Stimulated activated naive CD4-positive, alpha-beta T cell treated with Interleukin-2 at 50 U/mL for 16 hours (primary cell): Measurements from ENCODE around the gene ADGRE2.

Experiments
- DNase-seq: peaks from one replicate; lab custom pipeline; 2025; lab: John Stamatoyannopoulos, UW

ADGRE2 gene

DNA sequence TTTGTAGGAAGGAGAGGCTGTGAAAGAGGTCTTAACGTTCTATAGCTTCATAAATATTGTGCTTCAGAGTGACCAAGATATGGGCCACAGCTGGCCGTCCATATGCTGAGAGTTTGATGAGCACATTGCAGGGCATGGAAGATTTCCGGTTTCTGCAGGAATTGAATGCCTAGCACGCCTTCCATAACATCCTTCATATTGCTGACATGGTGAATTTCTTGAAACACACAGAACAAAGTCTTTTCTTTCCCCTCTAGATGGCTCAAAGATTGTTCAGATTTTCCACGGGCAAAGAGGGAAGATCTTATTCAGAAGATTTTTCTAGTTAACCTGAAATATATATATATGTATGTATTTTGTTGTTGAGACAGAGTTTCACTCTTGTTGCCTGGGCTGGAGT is 42.4 kb downstream of the ADGRE2 start:
- no peak for DNase-seq

GRCh38 chr19:14733574-14733973 is 44.8 kb downstream of the ADGRE2 start:
- no peak for DNase-seq

GRCh38 chr19:14732510-14732909 is 45.9 kb downstream of the ADGRE2 start:
- no peak for DNase-seq

DNA sequence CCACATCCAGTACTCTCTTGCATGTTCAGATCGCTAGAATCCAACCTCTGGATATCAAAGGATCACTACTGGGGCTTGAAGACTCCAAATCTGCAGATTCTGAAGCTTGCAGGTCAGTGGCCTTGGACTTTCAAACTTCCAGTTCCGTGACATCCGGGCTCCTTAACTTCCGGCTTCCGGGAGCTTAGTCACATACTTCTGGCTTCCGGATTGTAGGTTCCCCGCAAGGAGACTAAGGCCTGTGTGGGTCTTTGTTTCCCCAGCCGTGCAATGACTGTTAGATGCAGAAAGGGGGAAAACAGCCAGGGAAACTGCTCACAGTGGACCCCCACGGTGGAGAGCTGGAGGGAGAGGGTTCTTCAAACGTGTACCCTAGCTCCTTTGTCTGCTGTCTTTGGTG is 47.2 kb downstream of the ADGRE2 start:
- no peak for DNase-seq

DNA sequence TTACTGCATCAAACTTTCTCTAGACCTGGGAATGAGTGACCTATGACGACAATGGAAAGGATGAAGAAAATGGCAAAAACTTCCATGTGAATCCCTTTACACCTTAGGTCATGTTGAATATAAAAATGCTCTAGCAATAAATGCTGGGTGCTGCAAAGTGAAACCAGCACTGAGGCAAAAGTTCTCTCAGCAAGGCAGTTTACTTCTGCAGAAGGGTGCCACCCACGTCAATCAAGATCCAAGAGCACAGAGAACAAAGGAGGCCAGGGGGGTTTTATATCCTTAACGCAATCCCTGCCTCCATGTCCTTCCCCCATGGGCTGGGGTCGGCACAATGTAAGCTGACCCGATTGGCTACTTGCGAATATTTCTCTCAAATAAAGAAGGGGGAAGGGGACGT is 49.8 kb downstream of the ADGRE2 start:
- no peak for DNase-seq

DNA sequence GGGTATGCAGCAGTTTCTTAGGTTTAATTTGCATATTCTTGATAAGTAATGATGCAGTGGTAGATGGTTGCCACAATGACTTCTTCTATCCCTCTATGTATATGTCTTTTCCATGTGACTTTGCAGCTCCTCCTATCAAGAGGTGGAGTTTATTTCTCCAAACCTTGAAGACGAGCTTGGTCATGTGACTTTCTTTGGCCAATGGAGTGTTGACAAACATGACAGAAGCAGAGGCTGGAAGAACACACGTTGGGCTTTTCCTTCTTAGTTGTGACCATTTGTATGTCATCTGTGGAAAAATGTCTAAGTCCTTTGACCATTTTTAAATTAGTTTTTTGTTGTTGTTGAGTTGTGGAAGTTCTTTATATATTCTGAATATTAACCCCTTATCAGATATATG is 56.2 kb downstream of the ADGRE2 start:
- no peak for DNase-seq

DNA sequence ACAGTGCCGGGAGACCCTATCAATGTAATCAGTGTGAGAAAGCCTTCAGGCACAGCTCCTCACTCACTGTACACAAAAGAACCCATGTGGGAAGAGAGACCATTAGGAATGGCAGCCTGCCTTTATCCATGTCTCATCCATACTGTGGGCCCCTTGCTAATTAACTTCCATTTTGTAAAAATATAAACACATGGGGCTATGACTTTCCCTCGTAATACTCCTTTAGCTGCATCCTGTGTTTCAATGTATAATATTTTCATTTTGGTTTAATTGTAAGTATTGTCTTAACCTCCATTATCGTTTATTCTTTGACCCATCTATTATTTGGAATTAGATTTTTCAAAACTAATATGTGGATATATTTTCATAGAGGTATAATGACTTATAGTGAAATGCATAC is 59.2 kb downstream of the ADGRE2 start:
- no peak for DNase-seq

- DNase-seq: no peak
Measured at GRCh38 chr19:14718522-14719116, 59.7 kb downstream of the ADGRE2 start.

DNA sequence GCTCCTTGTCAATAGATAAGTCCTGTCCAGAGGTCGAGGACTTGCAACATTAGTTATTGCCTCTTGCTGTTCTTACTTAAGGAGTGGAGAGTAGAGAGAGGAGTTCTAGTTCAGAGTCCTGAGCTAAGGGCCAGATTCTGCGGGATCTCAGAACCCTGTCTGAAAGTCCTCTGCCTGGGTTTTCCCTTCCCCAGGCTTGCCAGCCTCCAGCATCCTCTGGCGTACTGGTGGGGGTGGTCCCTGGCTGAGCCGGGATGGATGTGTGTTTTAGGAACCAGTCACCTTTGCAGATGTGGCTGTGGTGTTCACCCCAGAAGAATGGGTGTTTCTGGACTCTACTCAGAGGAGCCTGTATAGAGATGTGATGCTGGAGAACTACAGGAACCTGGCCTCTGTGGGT is 62.5 kb downstream of the ADGRE2 start:
- DNase-seq: no peak

GRCh38 chr19:14704450-14704849 is 73.9 kb downstream of the ADGRE2 start:
- DNase-seq: no peak

DNA sequence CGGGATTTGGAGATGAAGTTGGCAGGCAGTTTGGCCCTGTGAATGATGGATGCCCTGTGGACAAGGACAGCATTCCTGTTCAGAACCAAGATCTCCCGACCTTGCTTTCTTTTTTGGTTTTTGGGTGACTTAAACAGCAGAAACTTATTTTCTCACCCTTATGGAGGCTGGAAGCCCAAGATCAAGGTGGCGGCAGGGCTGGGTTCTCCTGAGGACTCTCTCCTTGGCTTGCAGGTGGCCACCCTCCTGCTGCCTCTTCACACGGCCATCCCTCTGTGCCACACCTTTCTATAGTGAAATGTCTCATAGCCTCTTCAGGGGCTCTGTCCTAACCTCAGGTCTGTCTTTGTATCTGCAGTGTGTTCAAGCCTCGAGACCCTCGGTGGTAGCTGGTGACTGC is 74.5 kb downstream of the ADGRE2 start:
- DNase-seq: no peak

GRCh38 chr19:14700711-14701375 is 77.5 kb downstream of the ADGRE2 start:
- no peak for DNase-seq

DNA sequence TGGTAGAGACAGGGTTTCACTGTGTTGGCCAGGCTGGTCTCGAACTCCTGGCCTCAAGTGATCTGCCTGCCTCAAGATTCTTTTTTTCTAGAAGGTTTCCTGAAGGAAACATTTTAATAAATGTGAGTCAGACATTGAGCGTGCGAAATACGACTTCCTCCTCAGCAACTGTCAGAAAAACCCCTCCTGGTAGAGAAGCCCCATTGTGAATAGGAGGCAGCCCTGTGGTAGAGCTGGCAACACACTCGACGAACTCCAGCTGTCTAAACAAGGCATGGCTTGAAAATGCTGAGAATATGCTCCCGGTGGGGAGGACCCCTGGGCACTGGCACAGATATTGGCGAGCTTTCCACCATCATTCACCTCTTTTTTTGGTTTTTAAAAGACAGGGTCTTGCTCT is 78.7 kb downstream of the ADGRE2 start:
- no peak for DNase-seq

DNA sequence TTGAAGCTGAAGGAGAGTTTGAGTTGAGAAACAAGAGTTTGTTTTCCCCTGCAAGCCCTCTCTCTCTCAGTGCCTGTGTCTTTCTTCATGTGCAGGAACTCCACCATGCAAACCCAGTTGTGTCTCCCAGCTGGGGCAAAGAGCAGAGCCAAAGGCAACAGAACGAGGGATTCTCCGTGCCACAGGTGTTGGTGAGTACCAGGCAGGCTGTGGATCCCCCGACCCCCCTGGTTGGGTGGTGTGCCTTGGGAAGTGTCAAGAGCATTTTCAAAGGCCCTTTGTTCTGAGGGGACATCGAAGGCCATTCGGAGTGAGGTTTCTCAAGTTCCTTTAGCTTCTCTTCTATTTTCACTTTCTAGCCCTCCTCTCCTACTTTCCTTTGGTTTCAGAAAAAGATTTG is 82.9 kb downstream of the ADGRE2 start:
- no peak for DNase-seq

- no peak for DNase-seq
Measured at GRCh38 chr19:14694641-14695266, 83.6 kb downstream of the ADGRE2 start.

GRCh38 chr19:14689598-14690503 is 88.5 kb downstream of the ADGRE2 start, which contains the start of gene ZNF333:
Gene ZNF333, plus strand, starts transcription at chr19:14690048. Its CDS starts 3,444 bp downstream, at chr19:14693492.
- peak; percentile 97 for DNase-seq

DNA sequence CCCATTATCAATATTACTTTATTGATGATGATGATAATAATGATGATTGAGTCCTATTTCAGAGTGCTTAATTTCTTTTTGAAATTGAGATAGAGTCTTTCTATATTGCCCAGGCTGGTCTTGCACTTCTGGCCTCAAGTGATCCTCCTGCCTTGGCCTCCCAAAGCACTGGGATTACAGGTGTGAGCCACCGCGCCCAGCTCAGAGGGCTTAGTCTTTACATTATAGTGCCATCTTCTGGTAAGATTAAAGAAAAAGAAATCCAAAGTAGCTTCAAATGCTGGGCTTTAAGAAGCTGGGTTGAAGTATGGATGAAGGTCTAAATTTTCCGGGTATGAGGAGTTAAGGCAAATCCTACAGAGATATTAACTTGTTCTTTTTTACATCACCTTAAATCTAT is 91.9 kb downstream of the ADGRE2 start:
- DNase-seq: no peak

- no peak for DNase-seq
Measured at GRCh38 chr19:14683439-14683838, 94.9 kb downstream of the ADGRE2 start.
